GM12872 (cell line): ENCODE results near the gene GLRB.

Experiments used
- TF ChIP-seq, protein P1 (sequence below): IDR thresholded peaks from 3 replicates; pipeline ENCODE4 v1.5.1; 2011; ENCODE audit warnings: low read depth, mild to moderate bottlenecking, low read length, moderate library complexity; ENCODE audit not compliant: insufficient read depth

Gene GLRB

DNA sequence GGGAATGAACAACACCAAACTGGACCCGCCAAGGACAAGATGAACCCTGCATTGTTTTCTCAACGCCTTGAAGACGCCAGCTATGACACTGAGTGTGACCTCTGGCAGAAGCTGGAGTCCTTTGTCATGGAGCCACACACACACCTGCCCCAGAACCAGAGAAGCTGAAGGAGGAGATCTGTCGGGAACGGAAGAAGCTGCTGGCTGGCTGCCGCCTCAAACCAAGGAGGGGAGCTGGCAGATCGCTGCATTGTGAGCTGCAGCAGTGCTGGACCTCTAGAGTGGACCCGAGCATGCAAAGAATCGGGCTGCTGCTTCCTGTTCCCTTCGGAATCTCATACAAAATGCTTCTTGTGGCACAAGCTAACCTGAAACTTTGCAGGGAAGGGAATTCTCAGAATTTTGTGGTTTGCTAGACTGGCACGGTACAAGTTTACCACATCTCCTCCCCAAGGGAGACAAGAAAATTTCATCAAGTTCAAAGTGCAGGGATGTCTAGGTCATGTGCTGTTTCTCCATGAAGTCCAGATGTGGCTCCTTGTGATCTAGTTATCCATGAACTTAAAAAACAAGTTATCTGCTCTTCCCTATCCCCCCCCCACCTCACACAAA lies 23.4 kb upstream of the GLRB start:
- TF ChIP-seq, protein P1, sequence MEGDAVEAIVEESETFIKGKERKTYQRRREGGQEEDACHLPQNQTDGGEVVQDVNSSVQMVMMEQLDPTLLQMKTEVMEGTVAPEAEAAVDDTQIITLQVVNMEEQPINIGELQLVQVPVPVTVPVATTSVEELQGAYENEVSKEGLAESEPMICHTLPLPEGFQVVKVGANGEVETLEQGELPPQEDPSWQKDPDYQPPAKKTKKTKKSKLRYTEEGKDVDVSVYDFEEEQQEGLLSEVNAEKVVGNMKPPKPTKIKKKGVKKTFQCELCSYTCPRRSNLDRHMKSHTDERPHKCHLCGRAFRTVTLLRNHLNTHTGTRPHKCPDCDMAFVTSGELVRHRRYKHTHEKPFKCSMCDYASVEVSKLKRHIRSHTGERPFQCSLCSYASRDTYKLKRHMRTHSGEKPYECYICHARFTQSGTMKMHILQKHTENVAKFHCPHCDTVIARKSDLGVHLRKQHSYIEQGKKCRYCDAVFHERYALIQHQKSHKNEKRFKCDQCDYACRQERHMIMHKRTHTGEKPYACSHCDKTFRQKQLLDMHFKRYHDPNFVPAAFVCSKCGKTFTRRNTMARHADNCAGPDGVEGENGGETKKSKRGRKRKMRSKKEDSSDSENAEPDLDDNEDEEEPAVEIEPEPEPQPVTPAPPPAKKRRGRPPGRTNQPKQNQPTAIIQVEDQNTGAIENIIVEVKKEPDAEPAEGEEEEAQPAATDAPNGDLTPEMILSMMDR: no peak

DNA sequence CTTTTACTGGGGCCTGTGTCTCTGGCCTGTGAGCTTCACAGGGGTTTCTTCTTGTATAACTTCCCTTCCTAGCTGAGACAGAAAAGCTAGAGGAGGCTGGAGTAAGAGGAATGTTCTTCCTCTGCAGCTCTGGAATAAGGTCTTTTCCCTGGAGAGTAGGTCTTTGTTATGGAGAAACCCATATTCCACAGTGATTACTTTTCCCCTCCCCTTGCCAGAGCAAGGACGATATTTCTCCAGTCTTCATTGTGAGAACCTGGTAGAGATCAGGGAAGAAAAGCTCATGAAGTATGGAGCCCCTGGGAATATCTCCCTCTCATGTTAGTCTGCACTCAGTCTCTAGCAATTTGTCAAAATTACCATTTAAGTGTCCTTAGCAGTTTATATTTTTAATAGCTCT lies 18.7 kb upstream of the GLRB start:
- TF ChIP-seq, protein P1: no peak

DNA sequence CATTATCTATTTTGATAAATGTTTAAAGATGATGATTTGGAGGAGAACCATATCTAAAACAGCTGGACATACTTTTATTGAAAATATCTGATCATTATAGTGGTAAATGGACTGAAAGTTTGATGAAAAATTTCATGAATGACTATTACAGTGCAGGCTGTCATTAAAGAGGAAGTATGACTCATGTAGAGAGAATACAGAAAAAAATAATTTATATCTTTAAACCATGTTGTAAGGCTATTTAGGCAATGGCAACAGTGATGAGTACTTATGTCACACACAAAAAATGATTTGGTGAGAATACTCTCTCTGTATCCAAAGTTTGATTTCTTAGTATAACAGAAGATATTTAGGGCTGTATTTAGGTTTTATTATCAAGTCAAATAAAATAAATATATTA lies 3.9 kb upstream of the GLRB start:
- TF ChIP-seq, protein P1: no peak

DNA sequence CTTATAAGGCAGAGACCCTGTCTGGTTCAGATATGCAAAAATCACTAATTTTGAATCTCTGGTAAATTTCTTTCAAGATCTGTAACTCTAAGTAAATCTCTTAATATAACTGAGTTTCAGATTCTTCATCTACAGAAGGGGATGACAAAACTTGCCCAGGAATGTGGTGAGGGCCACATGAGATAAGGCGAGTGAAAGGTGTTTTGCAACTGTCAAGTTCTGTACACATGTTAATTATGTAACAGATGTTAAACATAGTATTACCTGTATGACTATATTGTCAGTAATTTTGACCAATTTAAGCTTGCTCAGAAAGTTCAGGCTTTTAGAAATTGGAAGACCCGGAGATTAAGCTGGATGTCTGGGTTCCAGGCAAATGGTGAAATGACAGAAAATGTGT lies 549 bp upstream of the GLRB start:
- TF ChIP-seq, protein P1: no peak

DNA sequence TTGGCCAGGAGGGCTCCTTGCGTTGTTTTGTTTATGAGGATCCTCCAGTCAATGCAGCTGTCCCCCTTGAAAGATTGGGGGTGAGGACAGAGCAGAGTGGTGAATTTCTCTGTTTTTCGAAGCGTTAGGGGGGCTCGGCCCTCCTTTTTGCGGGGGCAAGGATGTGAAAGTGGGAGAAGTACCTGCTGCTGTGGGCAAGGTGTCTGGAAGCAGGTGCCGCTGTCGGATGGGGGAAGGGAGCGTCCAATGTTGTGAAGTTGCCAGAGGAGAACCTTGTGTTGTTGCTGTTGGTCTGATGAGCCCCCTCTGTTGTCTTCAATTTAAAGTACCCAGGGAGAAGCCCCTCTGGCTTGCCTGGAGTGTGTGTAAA lies 613 bp downstream of the GLRB start:
- TF ChIP-seq, protein P1: no peak

DNA sequence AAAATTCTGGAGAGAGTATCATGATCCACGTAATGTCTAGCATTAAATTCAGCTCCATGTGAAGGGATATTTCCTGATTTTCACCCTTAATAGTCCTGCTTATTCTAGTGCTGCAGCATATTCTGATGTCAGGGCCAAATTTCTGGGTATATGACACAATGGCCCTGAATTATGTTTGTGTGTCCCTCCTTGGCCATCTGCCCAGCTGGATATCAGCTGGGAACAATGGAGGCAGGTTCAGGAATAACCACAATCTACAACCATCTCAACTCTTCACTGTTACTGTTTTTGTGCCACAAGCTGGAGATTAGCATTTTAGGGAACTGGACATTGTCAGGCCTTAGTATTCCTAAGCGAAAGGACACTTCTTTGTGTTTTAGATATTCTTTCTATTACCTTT lies 3.5 kb downstream of the GLRB start:
- TF ChIP-seq, protein P1: no peak

DNA sequence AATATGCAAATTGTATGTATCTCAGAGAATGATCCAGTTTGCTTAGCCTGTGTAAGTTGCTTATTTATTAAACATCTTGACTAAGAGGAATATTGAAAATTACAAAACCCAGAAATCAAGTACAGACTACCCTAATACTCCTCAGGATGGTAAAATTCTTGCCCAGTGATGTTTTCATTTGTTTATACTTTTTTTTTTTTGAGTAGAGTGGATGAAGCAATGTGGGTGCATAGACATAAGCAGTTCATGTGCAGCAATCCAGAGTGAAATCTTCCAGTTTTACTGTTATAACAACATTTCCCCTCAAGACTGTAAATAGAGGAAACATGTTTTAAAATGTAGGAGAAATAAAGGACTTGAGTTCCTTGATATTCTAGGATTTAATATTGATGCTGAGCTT lies 4.7 kb downstream of the GLRB start:
- TF ChIP-seq, protein P1: no peak
